SW 1271 (cell line): Measurements from ENCODE around the gene EMX1.

Experiments
- DNase-seq, 2 experiments: peaks; one replicate each; lab custom pipeline; 2025; lab: John Stamatoyannopoulos, UW

The EMX1 gene

DNA sequence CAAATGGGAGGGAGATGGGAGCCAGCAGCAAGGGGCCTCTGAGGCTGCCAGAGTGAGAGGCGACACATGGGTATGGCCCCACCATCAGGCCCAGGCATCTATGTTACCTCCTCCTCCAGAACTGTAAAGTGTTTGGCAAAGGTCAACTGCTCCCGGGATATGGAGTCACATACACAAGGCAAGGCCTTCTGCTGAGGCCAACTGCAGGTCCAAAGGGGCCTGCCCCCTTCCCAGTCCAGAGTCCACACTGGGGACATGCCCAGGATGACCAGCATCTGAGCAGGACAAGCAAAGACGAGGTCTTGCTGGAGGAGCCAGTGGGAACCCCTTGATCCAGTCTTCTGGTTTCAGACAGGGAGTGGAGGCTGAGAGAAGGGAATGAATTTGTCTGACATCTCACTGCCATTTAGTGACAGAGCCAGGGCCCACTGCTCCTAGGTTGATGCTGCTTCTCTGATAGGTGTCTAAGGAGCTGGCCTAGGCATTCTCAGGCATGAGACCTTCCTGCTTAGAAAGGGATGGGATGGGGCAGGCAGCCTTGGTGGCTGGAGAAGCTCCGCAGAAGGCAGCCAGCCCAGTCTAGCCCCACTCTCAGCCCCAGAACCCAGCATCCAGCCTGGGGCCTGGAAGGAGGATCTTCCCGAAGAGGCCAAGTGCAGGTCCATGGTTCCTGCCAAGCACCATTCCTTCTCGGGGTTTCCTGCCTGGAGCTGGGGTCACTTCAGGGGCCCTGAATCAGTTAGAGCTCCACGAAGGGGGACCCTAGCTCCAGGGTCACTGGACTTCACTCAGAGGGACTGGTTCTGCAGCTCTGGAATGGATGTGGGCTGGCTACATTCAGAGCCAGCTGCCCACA, 26.4 kb downstream of the EMX1 start:
- DNase-seq, result no peak

DNA sequence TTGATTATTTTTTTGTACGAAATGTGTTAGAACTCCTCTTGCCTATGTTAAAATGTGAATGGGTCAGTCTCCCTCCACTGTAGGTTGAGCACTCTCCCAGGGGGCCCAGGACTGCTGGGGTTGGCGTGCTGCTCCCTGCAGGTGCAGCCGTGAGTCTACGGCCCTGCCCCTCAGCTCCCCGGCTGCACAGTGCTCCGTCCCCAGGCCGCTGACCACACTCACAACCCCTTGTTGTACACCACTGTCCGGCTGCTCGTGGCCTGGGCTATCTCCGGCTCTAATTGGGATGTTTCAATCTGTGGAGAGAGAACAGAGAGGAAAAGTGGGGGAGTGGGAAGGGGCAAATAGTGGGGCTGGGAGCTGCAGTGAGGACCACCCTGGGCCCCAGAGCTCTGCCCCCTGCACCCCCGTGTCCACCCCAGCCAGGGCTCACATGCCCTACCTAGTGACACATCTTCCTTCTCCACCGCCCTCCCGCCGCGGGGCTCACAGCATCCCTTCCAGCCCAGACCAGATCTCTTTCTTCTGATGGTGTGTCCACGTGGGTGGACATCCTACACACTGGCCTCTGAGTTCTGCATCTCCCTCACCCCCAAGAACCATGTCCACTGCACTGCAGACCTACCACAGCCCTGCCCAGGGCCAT, 27.6 kb downstream of the EMX1 start:
- no peak for DNase-seq

DNA sequence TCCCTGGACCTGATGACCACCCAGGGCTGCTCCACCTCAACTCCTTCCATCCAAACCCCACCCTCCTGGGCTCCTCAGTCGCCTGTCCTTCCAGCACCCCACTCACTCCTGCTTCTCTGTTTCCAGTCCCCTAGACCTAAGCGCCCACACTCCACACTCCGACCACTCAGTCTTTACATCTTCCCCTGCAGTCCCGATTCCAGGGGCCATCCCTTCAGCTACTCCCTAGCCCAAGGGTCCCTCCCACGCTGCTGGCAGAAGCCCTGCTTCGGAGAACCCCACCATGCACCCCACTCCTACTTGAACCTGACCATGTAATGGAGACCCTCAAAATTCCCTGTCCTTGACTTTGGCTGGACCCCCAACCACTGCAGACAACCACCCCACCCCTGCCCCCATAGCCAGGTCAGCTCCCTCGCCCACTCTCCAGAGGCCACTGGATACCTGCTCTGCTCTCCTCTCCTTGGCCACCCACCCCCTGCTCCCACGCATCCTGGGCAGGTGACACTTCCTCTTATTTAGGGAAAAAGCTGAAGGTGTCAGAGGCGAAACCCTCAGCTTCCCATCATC, 28.2 kb downstream of the EMX1 start:
- DNase-seq, result no peak

DNA sequence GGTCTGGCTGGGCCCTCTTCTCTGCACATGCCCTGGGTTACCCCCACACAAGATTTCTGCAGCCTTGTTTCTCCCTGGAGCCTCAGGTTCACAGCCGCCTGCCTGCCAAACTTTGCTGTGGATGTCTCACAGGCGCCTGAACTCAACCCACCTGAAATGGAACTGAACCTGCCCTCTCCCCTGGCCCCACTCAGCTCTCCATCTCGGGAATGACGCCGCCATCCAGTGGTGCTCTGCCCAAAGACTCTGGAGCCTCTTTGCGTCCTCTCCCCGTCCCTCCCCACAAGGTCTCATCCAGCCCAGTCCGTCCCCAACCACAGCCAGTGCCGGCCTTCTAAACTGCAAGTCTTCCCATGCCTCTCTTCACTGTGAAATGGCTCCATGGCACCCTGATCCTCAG, 29.1 kb downstream of the EMX1 start:
- DNase-seq, result no peak

DNA sequence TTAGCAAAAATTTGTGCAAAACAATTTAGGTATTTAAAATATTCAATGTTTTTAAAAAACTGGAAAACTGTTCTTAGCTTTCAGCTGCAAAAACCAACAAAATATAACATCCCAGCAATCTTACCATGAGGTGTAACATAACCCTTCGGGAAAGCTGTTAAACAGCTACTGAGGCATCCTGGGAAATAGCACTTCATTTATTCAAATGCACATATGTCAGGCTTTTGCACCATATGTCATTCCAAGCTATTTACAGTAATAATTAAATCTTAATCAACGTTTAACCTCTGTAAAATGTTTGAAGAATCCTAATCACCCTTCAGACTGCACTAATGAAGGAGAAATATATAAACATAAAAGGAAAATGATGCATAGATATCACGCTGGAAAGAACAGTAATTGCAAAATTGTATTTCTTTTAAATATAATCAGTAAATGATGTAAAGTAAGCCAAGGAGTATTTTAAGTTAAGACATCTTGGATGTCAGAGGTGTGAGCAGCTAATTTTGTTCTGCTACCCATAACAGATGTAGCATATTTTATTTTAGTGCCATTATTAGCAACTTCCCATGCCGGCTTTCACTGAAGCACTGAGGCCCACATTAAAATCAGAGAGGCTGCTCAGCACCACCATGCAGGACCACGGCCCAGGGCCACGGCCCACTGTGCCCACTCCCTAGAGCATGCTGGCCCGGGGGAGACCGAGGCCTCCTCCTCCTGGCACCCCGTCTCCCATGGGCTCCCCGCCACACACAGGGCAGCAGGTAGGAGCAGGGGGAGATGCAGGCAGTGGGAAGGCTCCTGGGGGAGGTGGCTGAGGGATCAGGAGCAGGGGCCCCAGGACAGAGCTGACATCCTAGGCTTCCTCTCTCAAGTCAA, 30.9 kb downstream of the EMX1 start:
- no peak for DNase-seq

DNA sequence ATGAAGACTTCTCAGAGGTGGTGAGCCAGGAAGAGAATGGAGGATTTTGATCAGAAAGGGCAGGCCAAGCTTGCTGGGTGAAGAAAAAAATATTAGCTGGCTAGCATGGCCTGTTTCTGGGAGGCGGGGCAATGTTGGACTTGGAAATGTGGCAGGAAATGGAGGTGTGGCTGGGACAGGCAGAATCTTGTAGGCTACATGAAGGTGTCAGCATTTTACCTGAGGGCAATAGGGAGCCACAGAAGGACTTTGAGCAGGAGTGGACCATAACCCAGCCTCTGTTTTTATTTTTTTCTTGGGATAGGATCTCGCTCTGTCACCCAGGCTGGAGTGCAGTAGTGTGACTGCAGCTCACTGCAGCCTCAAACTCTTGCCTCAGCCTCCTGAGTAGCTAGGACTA, 31.7 kb downstream of the EMX1 start:
- no peak for DNase-seq

DNA sequence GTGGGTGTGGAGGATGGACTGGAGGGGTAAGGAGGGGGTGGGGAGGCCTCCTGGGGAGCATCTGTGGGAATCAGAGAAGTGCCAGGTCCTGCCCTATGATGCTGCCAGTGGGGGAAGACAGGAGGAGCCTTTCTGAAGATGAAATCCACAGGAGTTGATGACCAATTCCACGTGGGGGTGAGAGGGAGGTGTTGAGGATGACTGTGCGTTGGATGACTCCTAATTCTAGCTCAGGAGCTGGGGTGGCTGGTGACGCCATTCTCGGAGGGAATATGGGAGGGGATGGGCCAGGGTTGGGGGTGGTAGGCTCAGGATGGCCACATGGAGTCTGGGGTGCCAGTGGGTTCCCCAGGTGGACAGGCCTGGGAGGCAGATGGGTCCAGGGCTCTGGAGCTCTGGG, 32.3 kb downstream of the EMX1 start:
- DNase-seq, result no peak

DNA sequence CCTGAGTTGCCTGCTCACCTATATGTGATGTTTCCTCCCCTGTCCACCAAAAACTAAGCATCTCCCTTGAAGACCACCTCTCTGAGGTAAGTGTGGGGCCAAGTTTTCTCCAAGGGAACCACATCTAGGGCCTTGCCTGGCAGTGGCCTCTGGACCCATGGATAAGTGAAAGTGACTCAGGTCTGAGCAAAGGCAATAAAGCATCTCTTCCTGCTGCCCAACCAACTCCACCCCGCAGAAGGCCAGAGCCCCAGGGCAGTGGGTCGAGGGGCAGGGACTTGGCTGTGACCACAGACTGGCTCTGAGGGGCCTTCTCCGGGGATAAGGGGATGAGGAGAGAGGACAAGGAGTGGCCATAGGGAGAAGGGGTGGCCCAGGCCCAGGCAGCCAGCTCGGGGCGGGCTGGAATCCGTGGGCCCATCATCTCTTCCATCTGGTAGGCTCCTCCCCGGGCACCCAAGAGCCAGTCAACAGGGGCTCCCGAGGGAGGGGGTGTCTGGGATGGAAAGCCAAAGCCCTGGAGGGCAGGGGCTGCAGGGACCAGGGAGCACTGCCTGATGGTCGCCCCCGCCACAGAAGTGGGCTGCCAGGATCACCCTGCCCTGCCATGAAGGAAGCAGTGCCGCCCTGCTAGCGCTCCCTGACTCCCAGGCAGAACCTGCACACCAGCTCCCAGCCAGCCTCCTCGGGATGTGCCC, 33.4 kb downstream of the EMX1 start:
- DNase-seq, result no peak

DNA sequence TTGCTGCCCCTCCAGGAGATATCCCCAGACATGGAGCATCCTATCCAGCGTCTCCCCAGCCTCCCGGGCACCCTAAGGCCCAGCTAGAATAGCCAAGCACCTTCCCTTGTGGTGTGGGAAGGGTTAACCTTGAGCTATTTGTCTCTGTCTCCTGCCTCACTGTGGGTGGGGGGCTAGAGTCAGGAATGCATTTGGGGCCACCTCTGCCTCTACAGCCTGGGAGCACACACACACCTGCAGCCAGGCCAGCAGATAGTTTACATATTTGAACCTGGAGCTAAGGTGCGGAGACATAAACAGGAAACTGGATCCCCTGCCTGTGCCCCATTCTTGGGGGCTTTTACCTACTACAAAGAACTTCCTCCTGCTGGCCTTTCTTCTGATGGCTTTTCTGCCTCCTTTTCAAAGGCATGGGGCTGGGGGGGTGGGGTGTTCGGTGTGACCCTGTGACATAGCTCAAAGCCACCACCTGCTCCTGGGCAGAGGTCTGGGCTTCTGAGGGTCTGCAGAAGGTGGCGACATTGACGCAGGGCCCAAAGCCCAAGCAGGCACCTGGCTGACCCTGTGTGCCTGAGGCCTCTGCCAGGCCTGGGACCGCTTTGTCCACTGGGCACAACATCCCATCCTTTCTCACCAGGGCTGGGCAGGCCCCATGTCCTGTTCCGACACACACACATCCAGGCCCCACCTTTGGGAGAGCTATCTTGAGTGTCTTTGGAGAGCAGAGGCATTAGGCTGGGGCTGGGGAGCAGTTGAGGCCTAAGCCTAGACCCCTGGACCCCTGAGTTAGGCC, 34.2 kb downstream of the EMX1 start:
- DNase-seq, result no peak

DNA sequence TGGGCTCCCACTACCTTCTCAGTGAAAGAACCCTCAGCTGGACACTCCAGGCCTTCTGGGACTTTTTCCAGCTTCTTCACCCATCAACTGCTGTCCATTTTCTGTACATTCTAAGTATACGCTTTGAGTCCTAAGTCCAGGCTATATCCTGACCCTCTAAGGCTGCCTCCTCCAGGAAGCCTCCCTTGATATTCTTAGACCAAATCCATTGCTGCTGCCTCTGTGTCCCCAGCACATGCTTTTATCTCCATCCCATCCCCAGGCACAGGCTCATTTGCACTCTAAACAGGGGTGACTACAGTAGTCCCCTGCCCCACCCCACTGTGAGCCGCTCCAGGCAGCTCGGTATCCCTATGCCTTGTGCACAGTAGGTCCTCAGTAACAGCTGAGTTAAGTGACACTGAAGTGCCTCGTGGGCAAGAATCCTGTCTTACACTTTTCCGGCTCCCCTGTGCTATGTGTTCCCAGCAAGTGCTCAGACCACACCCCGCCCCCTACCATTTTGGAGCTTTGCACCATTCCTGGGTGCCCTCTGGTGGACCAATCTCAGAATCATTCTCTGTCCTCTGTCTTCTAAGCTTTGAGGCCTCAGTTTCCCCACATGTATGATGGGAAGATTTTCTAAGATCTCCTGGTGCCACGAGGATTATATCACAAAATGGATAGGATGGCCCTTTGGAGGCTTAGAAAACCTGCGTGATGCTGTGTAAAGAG, 34.9 kb downstream of the EMX1 start:
- no peak for DNase-seq

DNA sequence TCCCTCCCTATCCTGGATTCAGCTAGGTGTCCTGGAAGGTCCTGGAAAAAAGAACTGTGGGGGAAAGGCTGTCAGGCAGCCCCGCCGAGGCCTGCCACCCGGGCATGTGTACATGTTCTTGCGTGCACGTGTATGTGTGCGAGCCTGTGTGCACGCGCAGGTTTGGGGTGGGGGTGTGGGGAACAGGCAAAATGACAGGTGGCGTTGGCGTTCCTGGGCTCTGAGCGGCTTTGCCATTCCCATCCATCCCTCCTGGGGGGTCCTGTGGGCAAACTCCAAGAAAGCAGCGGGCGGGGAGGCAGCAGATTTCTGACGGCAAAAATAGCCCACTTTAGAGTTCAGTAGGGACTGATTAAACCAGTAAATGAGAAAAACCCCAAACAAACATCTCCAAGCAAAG, 35.6 kb downstream of the EMX1 start:
- DNase-seq, result no peak

DNA sequence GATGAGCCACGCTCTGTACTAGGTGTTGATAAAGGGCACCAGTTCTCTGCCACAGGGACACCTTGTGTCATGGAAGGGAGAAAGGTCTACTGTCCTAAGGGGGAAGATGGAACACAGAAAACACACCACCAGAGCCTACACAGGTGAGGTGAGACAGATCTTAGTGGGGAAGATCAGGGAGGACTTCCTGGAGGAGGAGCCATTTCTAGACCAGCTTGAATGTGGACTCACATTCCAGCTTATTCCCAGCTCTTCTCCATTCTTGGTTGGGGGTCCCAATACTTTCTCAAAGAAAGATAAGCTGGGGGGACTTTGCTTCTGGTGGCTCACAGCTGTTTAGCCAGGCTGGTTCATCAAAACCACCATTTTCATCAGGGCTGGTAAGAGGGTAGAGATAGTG, 36.2 kb downstream of the EMX1 start:
- no peak for DNase-seq

DNA sequence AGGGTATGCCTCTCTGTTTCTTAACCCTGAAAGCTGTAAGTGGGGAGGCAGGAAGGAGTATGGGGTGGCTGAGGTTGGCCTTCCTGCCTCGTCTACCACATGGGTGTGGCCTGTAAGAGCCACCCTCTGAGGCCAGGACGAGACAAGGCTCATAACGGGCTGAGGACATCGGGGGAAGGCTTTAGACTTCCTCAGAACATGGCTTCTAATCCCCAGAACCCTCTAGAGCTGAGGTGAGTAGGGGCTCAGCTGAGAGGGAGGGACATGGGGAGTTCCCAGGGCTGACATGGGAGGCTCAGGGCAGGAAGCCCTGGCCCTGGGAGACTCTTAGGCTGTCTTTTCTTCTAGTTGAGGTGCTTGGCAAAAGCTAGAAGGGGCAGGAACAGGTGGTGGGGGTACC, 36.7 kb downstream of the EMX1 start:
- no peak for DNase-seq

DNA sequence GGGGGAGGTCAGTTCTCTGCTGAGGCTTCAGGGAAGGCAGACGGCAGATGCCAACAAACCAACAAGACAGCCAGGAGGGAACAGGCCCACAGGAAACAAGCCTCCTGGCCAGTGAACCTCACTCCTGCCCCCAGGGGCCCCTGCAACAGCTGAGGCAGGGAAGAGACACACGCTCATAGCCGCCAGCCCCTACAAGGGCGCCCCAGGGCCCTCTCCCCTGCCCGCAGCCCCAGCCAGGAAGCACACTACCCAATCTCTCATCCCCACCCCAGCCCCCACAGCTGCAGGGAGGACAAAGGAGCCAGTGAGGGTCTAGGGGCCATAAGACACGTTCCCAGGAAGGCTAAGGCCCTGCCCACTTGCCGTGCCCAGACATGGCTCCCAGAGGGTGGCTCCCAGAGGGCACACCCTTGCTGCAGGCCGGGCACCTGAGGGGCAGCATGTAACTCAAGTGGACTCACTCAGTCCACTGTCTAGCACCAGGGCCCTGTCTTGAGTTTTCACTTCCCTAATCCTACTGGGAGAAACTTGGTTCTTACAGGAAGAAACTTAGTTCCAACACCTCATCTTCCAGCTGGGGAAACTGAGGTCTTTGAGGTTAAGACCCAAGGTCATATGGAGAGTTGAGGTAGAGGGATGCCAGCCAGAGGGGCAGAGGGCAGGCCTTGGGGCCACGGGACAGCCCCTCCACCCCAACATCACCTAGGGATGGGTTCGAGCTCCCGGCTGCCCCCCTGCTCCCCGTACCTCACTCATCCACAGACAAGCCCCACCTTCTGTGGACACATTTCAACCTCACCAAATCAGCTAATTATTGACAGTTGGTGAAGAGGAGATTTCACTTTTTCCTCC, 37.3 kb downstream of the EMX1 start:
- no peak for DNase-seq

DNA sequence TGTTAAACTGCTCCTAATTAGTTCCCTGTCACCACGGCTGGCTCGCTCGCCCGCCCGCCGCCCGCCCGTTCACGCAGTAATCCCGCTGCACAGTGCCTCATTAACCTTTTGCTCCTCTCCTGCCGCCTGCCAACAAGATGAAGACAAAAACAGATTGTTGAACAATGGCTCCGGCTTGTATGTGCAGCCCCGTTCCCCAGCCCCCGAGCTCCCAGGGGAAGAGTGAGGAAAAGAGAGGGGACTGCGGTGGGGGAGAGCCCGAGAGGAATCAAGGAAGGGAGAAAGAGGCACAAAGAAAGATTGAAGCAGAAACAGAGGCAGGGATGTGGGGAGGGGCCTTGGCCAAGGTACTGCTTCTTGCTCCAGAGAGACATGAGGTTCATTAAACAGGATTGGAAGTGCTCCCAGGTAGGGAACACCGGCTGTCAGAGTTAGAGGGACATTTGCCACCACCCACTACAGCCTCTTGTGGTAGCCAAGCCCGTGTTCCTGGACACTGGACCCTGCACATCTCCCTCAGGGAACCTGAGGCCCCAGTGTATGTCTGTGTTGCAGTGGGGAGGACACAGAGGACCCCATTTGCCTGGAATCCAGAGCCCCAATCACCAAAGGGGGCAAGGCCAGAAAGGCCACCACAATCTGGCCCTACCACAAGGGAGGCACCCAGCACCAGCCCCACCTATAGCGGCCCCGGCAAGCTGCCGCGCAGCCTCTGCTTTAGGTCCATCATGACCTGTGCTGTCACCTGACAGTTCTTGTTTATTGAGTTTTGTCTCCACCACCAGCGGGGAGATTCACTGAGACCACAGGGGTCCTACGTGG, 38.1 kb downstream of the EMX1 start:
- no peak for DNase-seq

DNA sequence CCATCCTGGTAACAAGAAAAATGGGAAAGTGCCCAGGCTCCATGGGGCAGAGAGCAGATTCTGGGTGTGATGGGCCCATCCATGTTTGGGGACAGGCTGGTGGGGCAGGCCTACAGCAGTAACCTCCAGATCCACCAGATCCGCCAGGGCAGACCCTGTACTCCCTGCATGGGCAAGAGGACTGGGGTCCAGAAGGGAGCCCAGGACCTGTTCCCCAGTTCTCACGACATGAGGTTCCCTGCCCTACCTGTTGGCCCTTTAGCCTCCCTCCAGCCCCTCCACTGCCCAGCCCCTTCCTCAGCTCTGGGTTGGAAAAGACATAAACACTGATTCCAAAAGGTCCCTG, 38.7 kb downstream of the EMX1 start:
- no peak for DNase-seq

DNA sequence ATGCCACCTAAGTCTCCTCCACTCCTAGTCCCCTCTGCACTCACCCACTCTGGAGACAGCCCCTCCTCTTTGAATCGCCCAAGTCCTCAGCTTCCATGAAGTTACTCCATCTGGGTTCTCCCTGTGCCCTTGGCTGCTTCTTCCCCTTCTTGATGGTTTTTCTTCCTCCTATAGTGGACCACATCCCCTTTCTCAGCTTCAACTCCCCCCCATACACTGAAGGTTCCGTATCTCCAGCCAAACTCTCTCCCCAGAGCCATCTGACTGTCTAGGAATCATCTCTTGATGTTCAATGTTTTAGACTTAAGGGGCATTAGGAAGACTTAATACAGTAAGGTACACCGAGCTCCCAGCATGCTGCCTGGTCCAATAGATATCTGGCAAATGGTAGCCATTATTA, 39.6 kb downstream of the EMX1 start:
- no peak for DNase-seq

DNA sequence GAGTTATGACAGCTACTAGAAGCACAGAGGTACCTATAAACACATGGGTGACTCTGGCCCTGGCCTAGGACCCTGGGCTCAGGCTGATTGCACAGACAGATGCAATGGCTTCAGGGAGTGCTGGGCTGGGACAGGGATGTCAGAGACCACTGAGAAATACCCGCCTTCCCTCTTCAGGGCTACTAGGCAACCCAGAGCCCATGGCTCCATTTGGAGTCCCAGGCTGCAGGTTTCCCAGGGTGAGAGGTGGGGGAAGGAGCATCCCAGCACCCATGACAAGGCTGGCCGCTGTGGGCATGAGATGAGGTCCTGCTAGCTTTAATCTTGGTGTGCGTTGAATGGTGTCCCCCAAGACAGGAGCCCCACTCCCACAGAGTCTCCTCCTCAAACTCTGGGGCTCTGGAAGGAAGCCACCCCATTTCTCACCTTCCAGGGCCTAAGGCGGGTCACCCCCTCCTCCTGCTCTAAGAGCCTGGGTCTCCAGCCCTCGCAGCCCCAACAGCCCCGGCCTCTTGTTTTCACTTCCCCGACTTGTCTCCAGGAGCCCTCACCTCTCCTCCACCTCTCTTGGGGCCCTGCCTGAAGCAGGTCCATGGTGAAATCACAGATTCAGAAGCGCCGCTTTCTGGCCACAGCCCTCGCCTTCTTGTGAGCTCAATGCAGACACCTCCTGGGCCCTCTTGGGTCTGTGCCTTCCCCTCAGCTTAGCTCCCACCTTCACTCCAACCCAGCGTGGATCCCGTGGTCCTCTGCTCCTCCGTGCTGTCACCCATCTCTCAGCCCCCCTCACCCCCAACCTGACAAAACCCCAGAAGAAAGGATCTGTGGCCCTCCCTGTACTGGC, 41.4 kb downstream of the EMX1 start:
- DNase-seq, result no peak
